Effector memory CD8-positive, alpha-beta T cell (primary cell): Measurements from ENCODE around the gene GLI2.

Experiments
- ATAC-seq: fragments of 150-1000 bp; cut with Tn5 transposase; replicated peaks from 2 replicates; pipeline ENCODE4 v1.10.0; 2021; ENCODE audit warnings: mild to moderate bottlenecking, moderate library complexity
- DNase-seq, 3 experiments: peaks; one replicate each; pipeline ENCODE4 v3.0.0; 2021
- H3K27ac Mint-ChIP-seq, 2 donors: one replicate each; pipeline ENCODE4 v1.8.0; 2022; ENCODE audit warnings: mild to moderate bottlenecking in 2 of 2, mixed read lengths in 2 of 2, moderate library complexity in 2 of 2
- H3K27me3 Mint-ChIP-seq, 2 donors: one replicate each; pipeline ENCODE4 v1.8.0; 2022; ENCODE audit warnings: mixed read lengths in 2 of 2
- H3K36me3 Mint-ChIP-seq: one replicate; pipeline ENCODE4 v1.8.0; 2022; ENCODE audit warnings: mild to moderate bottlenecking, moderate library complexity, mixed read lengths; ENCODE audit not compliant: insufficient read depth
- H3K4me1 Mint-ChIP-seq, 2 donors: one replicate each; pipeline ENCODE4 v1.8.0; 2022; ENCODE audit warnings: low read depth in 2 of 2, mixed read lengths in 2 of 2
- H3K4me3 Mint-ChIP-seq, 2 donors: one replicate each; pipeline ENCODE4 v1.8.0; 2022; ENCODE audit warnings: mild to moderate bottlenecking in 2 of 2, mixed read lengths in 2 of 2, moderate library complexity in 2 of 2
- H3K9me3 Mint-ChIP-seq, 2 donors: one replicate each; pipeline ENCODE4 v1.8.0; 2022; ENCODE audit warnings: mixed read lengths in 2 of 2

GLI2 gene

GRCh38 chr2:120768112-120769048 is 32.7 kb downstream of the GLI2 start:
- H3K36me3 Mint-ChIP-seq, result no peaks in the 10 kb centered on the region
- DNase-seq (no peak), ATAC-seq (no peak)
- peaks cover 12 to 21% of the 10 kb centered on the region in 2 donors for H3K27me3 Mint-ChIP-seq
- H3K4me3 Mint-ChIP-seq, result no peak overlapping the region
- H3K9me3 Mint-ChIP-seq, result no peaks in the 10 kb centered on the region
- no peak overlapping the region for H3K27ac Mint-ChIP-seq
- H3K4me1 Mint-ChIP-seq, result no peaks in the 10 kb centered on the region

GRCh38 chr2:120769076-120769786 is 33.6 kb downstream of the GLI2 start:
- Mint-ChIP-seq H3K36me3 (no peaks in the 10 kb centered on the region), H3K4me1 (no peaks in the 10 kb centered on the region), H3K9me3 (no peaks in the 10 kb centered on the region), H3K4me3 (no peak overlapping the region), H3K27ac (no peak overlapping the region), H3K27me3 (peaks cover 12 to 21% of the 10 kb centered on the region in 2 donors)
- DNase-seq (no peak), ATAC-seq (no peak)

- no peaks in the 10 kb centered on the region for H3K36me3 Mint-ChIP-seq
- ATAC-seq (no peak), DNase-seq (no peak)
- peaks cover 12 to 21% of the 10 kb centered on the region in 2 donors for H3K27me3 Mint-ChIP-seq
- H3K4me1 Mint-ChIP-seq, result no peaks in the 10 kb centered on the region
- no peaks in the 10 kb centered on the region for H3K9me3 Mint-ChIP-seq
- H3K27ac Mint-ChIP-seq, result no peak overlapping the region
- no peak overlapping the region for H3K4me3 Mint-ChIP-seq
Measured at GRCh38 chr2:120769787-120770120, 34.1 kb downstream of the GLI2 start.

GRCh38 chr2:120770176-120770575 is 34.5 kb downstream of the GLI2 start:
- Mint-ChIP-seq H3K36me3 (no peaks in the 10 kb centered on the region), H3K27me3 (peaks cover 12 to 21% of the 10 kb centered on the region in 2 donors), H3K27ac (no peak overlapping the region), H3K4me3 (no peak overlapping the region), H3K9me3 (no peaks in the 10 kb centered on the region), H3K4me1 (no peaks in the 10 kb centered on the region)
- ATAC-seq (no peak), DNase-seq (no peak)

GRCh38 chr2:120770641-120771040 is 35.0 kb downstream of the GLI2 start:
- H3K9me3 Mint-ChIP-seq, result no peaks in the 10 kb centered on the region
- no peak overlapping the region for H3K4me3 Mint-ChIP-seq
- H3K4me1 Mint-ChIP-seq, result no peaks in the 10 kb centered on the region
- no peaks in the 10 kb centered on the region for H3K36me3 Mint-ChIP-seq
- peaks cover 10 to 21% of the 10 kb centered on the region in 2 donors for H3K27me3 Mint-ChIP-seq
- H3K27ac Mint-ChIP-seq, result no peak overlapping the region
- no peak for ATAC-seq
- DNase-seq, result no peak

- Mint-ChIP-seq H3K4me3 (no peak overlapping the region), H3K27ac (no peak overlapping the region), H3K9me3 (no peaks in the 10 kb centered on the region), H3K4me1 (no peaks in the 10 kb centered on the region), H3K36me3 (no peaks in the 10 kb centered on the region), H3K27me3 (peaks cover 4 to 18% of the 10 kb centered on the region in 2 donors)
- DNase-seq (no peak), ATAC-seq (no peak)
Measured at GRCh38 chr2:120771111-120771780, 35.6 kb downstream of the GLI2 start.

- DNase-seq (no peak), ATAC-seq (no peak)
- H3K9me3 Mint-ChIP-seq, result no peaks in the 10 kb centered on the region
- no peaks in the 10 kb centered on the region for H3K4me1 Mint-ChIP-seq
- no peak overlapping the region for H3K4me3 Mint-ChIP-seq
- H3K27me3 Mint-ChIP-seq, result peaks cover 0 to 13% of the 10 kb centered on the region in 2 donors
- no peak overlapping the region for H3K27ac Mint-ChIP-seq
- no peaks in the 10 kb centered on the region for H3K36me3 Mint-ChIP-seq
Measured at GRCh38 chr2:120771781-120772208, 36.1 kb downstream of the GLI2 start.

GRCh38 chr2:120772261-120772660 is 36.6 kb downstream of the GLI2 start:
- no peak overlapping the region for H3K27ac Mint-ChIP-seq
- ATAC-seq, result no peak
- no peaks in the 10 kb centered on the region for H3K36me3 Mint-ChIP-seq
- peaks cover 0 to 13% of the 10 kb centered on the region in 2 donors for H3K27me3 Mint-ChIP-seq
- H3K9me3 Mint-ChIP-seq, result no peaks in the 10 kb centered on the region
- H3K4me1 Mint-ChIP-seq, result no peaks in the 10 kb centered on the region
- no peak for DNase-seq
- H3K4me3 Mint-ChIP-seq, result no peak overlapping the region

- peaks cover 0 to 6% of the 10 kb centered on the region in 2 donors for H3K27me3 Mint-ChIP-seq
- H3K4me3 Mint-ChIP-seq, result no peak overlapping the region
- no peaks in the 10 kb centered on the region for H3K9me3 Mint-ChIP-seq
- no peak for ATAC-seq
- H3K27ac Mint-ChIP-seq, result no peak overlapping the region
- no peak for DNase-seq
- no peaks in the 10 kb centered on the region for H3K36me3 Mint-ChIP-seq
- no peaks in the 10 kb centered on the region for H3K4me1 Mint-ChIP-seq
Measured at GRCh38 chr2:120773186-120773800, 37.6 kb downstream of the GLI2 start.

- Mint-ChIP-seq H3K4me3 (no peak overlapping the region), H3K36me3 (no peaks in the 10 kb centered on the region), H3K9me3 (no peaks in the 10 kb centered on the region), H3K4me1 (no peaks in the 10 kb centered on the region), H3K27ac (no peak overlapping the region), H3K27me3 (peaks cover 0 to 2% of the 10 kb centered on the region in 2 donors)
- ATAC-seq (no peak), DNase-seq (no peak)
Measured at GRCh38 chr2:120774557-120775160, 39.0 kb downstream of the GLI2 start.

- Mint-ChIP-seq H3K27ac (no peak overlapping the region), H3K9me3 (no peaks in the 10 kb centered on the region), H3K27me3 (peaks cover 0 to 7% of the 10 kb centered on the region in 2 donors), H3K4me3 (no peak overlapping the region), H3K36me3 (no peaks in the 10 kb centered on the region), H3K4me1 (no peaks in the 10 kb centered on the region)
- no peak for ATAC-seq
- DNase-seq, result no peak
Measured at GRCh38 chr2:120775194-120775593, 39.5 kb downstream of the GLI2 start.

GRCh38 chr2:120775801-120776589 is 40.3 kb downstream of the GLI2 start:
- DNase-seq, result no peak
- H3K9me3 Mint-ChIP-seq, result no peaks in the 10 kb centered on the region
- H3K4me3 Mint-ChIP-seq, result no peak overlapping the region

More at GRCh38 chr2:120775801-120776589, 40.3 kb downstream of the GLI2 start:
- Mint-ChIP-seq H3K27me3 (peaks cover 0 to 8% of the 10 kb centered on the region in 2 donors), H3K4me1 (no peaks in the 10 kb centered on the region), H3K27ac (no peak overlapping the region), H3K36me3 (no peaks in the 10 kb centered on the region)
- ATAC-seq, result no peak
